Right ventricle myocardium superior (tissue), 1 donor: ENCODE measurements around the gene TMEM106C. TPM values are rescaled to one million over a fixed set of nuclear protein-coding genes. Genes with fewer than 3 reads are reported as not detected.
A peak's percentile ranks its signal among the peaks of the same experiment; 100 is the strongest.

Source experiments
- ATAC-seq: fragments of 200-7000 bp; cut with Tn5 transposase; one replicate; pipeline ENCODE4 v1.9.1; 2020; ENCODE audit warnings: mild to moderate bottlenecking; ENCODE audit not compliant: poor library complexity
- DNase-seq: peaks from one replicate; pipeline ENCODE4 v3.0.0-alpha.2; 2020
- intact Hi-C: fragments of 100-400 bp; cut with DNase I; formaldehyde crosslinking; loops from one replicate; pipeline ENCODE4 v1.11.2; 2022
- total RNA-seq: library from RNA; stranded (reverse); fragmentation: NEBNext Ultra II Directional; extraction: Animal tissue kit (Norgen Biotek cat#: 25700); gene quantifications from one replicate; pipeline ENCODE4 v1.2.1, GENCODE V29; 2021
- donor health status: DM: no; HTN: yes; CAD: no; lungs with severe emphysema.

The TMEM106C gene
- total RNA-seq, 1 donor from 2014 or later: 42.5 TPM

DNA sequence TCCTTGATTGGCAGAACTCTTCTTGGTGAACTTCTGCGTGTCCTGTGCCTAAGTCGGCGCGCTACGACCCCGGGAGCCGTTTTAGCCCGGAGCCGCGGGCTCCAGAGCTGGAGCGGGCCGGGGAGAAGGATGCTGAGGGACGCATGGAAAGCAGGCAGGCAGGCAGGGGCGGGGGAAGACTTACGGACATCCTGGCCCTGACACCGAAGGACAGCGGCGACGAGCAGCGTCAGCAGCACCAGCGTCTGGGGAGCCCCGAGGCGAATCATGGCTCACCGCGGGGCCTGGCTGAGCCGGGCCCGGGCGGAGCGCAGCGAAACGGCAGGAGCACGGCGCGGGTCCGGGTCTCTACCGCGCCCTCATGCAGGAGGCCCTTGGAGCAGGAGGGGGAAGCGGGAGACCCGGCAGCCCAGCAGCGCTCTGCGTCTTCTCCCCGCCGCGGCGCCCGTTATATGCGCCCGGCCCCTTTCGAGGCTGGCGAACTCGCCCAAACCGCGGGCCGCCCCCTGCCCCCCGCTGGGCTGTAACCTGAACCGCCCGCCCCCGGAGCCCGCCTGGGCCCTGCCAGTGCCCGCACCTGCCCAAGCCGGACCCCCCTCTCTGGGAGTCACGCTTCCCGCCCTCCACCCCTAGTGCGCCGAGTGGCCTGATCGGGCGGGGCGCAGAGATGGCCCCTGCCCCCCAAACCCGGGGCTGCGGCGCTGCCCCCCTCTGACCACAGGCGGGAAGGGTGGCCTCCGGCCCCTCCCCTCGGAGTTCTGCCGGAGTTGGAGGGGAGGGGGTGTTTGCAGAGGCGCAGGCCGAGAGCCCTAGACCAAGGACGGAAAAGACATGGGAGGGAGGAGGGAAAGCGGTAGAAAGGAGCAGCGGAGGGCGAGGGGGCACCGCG is 40.9 kb downstream of the TMEM106C start, which contains the start of gene COL2A1:
COL2A1 (minus strand) TSS at position 424 of the 889 bp plus-strand sequence; CDS start at position 269, 155 bp downstream.
- intact Hi-C loops: no loop called here
- ATAC-seq (peak; percentile 23), DNase-seq (no peak)

DNA sequence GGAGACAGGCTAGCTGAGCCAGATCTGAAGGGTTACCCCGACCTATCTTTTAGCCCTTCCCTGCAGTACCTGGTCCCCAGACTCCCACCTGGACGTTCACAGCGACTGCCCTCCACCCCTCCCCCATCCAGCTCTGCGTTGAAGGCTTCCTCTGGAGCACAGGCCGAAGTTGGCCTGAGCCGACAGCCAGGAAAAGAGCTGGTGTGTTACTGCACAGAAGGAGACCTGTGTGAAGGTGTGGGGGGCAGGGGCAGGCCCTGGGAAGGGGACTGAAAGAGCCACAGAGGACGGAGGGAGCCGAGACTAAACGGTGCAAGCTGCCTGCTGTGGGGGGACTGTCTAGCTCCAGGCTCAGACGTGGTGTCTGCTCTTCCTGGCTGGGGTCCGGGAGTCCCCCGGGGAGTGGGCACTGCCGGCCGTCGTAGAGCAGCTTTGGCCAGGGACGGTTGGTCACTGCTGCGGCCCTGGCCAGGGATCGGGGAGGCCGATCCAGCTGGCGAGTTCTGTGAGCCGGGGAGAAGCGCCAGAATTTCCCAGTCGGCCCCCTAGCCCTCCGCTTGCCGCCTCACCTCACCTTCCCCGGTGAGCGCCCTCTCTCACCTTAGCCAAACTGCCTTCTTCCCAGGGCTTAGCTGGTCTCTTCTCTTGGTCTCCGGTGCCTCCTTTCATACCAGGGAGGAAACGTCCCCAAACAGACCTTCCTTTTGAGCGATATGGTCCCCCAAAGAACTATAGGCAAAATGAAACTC is 41.8 kb downstream of the TMEM106C start:
- DNase-seq: no peak
- intact Hi-C loops: no loop called here
- ATAC-seq: no peak

DNA sequence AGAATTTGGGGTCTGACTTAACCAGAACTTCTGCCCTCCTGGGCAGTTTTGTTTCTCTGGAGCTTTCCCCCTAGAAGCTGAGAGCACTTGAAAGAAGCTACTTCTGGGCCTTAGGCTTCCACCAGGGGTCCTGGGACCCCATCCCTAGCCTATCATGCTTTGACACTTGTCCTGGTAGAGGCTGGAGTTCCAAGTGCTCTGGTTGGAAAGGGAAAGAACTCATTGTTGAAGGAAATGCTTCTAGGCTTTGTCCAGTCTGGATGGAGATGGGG is 42.3 kb downstream of the TMEM106C start:
- DNase-seq (no peak), ATAC-seq (no peak)
- intact Hi-C loops: no loop called here

DNA sequence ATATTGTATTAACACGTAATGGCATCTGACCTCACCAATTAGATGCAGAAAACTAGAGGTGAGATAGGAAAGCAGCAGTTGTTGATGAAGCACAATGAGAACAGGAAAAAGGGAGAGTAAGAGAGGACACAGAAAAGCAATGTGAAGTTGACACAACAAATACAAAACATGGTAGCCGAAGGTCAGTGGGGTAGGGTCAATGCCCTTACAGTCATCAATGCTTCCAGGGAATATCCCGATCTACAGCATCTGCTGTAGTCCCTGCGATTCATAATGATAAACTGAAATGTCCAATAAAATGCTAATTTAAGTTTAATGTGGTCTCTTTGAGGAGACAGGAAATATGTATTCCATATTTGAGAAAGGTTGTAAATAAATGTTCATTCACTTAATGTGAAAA is 43.8 kb downstream of the TMEM106C start:
- ATAC-seq (no peak), DNase-seq (no peak)
- intact Hi-C loops: no loop called here

DNA sequence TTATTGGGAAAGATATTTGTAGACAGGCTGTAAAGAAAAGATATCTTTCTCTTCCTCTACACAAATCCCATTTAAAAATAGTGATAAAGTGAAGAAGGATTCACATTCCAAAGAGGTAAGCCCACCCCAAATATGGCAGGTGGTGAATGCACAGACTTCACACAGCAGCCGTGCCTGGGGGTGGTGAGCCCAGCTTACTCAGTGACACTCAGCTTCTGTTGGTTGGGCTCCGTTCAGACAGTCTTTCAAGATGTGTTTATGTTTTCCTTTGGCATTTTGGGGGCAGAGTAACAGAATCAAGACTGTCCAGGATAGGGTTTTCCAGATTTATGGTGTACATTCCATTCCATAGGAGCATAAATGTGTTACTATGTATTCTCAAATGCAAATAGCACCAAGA is 45.0 kb downstream of the TMEM106C start:
- ATAC-seq: no peak
- no peak for DNase-seq
- intact Hi-C loops: no loop called here

DNA sequence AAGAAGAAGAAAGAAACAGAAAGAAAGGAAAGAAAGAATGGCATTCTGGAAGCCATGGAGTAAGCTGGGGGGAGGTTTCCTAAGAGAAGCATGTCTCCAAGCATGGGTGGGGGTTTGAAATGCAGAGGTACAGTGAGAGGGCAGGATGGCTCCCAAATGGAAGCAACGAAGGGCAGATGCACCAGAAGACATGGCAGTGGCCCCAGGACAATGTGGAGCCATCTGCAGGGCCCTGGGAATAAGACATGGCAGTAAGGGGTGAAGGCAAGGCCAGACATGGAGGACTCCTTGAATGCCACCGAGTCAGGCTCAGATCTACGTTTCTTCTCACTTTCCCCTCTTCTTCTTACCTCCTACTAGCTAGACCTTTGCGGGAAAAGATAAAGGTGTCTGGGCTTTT is 45.6 kb downstream of the TMEM106C start:
- ATAC-seq (no peak), DNase-seq (no peak)
- intact Hi-C loops: no loop called here

DNA sequence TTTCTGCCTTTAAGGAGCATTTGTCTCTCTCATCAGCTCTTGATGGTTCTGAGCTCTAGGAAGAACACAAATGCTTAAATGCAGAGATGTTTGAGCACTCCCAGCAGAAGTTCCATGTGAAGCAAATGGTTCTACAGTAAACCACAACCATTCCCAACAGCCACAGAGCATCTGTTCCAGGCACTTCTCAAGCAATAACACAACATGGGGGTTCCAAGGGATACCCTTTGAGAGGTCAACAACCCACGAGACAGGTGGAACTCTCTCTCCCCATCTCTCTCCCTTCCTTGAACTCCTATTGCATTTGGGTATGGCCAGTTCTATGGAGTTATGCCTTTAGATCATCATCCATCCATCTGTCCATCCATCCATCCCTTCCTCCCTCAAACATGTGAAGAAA is 46.1 kb downstream of the TMEM106C start:
- ATAC-seq: no peak
- intact Hi-C loops: no loop called here
- no peak for DNase-seq

DNA sequence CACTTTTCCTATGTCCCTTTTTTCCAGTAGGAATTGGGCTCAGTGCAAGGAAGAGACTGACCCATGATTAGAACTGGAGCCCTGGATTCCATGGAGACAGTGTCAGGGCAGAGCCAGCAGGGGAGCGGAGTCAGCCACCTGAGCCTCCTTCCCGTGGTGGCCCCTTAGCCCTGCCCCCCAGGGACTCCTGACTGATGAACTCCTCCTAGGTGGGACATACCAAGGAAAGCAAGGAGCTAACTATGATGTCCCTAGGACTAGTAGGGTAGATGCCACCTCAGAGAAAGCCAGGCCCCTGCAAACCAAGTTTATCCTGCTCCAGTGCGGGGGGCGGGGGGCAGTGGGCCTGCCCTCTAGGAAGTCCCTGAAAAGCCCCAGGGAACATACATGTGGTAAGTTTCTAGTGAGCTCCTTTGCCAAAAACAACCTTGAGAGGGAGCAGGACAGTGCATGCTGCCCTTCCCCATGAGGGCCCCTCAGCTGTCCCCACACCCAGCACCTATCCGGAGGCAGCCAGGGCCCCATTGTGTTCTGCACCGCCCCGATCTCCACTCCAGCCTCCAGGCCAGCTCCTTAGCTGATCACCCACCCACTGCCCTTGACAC is 47.1 kb downstream of the TMEM106C start:
- ATAC-seq (no peak), DNase-seq (no peak)
- intact Hi-C loops: no loop called here

DNA sequence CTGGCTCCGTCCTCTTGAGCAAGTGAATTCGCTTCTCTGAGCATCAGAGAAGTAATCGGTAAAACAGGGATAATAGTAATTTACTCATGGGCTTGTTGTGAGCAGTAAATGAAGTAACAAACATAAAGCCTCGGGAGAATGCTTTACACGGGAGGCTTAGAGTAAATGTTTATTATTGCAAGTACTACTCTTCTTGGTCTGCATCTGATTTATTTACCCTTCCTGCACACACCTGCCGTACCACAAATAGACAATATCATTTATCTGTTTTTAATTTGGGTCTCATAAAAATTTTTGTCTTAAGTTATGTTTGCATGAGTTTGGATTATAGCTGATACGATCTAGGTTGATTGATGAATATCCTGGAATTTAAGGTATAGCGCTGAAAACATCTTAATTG is 48.7 kb downstream of the TMEM106C start:
- DNase-seq: no peak
- intact Hi-C loops: no loop called here
- ATAC-seq: no peak

DNA sequence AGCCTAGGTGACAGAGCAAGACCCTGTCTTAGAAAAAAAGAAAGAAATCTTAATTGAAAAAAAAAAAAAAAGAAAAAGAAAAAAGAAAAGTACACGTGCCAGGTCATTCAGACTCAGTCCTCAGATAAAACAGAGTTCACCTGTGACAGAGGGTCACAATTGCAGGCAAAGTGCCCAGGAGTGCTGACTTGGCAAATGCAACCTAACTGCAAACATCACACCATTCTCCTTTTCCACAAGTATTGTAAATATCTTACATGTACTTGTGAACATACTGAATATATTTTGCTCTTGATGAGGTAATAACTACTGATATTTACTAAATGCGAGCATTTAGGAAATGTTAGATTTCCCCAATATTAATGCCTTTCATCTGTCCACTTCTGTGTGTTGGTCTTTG is 49.9 kb downstream of the TMEM106C start:
- intact Hi-C loops: no loop called here
- ATAC-seq: no peak
- DNase-seq: no peak

DNA sequence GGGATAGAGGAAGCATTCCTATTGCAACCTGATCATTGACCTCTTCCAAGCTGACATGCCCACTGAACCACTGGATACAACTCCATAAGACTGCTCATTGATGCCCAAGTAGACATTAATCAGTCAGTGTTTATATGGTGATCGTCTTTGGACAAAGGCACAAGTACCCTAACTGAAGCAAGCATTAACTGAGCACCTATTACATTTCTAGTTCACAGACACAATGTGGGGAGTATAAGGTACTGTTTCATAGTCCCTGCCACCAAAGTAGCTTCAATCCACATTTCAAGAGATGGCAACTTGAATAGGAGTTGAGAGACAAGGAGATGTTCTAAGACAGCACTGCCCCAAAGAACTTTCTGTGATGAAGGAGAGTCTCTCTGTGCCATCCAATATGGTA is 51.7 kb downstream of the TMEM106C start:
- no peak for ATAC-seq
- DNase-seq: no peak
- intact Hi-C loops: no loop called here

DNA sequence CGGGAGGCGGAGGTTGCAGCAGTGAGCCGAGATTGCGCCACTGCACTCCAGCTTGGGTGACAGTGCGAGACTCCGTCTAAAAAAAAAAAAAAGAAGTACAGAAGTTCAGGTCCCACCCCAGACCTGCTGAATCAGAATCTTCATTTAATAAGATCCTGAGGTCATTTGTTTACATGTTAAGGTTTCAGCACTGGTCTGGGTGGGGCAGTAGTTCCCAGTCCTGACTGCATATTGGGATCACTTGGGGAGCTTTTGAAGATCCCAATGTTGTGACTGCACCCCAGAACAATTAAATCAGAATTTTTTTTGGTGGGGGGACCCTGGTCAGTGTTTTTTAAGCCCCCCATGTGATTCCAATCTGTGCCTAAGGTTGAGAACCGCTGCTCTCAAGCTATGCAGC is 52.6 kb downstream of the TMEM106C start:
- intact Hi-C loops: no loop called here
- ATAC-seq (no peak), DNase-seq (no peak)

DNA sequence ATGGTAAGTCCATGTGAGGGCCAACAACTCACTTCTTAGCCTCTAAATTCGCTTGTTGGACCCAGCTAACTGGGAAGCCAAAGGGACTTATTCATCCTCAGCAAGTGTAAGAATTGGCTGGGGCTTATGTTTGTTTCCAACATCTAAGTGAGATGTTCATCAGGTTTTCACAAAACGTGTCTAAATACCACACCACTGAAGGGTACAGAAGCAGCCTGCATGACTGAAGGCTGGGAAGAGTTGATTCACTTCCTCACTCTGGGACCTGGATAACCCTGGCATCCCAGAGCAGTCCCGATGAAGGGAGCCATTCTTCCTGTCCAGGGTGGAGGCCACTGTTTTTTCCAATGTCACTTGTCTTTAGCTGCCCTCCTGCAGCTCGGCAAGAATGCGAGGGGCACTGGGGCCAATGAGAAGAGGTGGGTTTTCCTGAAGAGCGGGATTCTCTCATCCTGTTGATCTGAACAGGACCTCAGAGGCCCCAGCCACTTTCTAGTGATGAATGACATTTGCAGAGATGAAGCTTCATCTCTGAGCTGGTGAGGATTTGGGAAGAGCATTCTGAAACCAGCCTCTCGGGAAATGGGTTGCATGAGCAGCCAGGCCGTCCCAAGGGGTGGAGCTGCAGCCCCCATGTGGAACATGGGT is 53.1 kb downstream of the TMEM106C start:
- ATAC-seq (no peak), DNase-seq (no peak)
- intact Hi-C loops: no loop called here

DNA sequence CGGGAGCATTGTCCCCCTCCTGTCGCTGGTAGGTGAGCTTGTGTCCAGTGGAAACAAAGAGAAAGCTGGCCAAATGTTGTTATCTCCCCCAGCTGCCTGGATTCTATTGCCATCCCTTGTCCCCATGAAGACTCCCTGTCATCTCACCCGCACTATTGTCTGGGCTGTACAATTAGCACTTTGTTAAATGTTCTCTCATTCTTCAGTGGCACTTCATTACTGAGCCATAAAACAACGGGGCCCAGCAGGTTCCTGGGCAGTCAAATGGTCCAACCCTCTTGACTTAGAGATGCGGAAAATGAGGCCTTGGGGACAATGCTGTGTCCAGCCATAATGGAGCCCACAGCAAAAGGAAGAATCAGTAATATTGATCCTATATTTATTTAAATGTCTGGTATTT is 54.1 kb downstream of the TMEM106C start:
- intact Hi-C loops: no loop called here
- DNase-seq (no peak), ATAC-seq (no peak)

DNA sequence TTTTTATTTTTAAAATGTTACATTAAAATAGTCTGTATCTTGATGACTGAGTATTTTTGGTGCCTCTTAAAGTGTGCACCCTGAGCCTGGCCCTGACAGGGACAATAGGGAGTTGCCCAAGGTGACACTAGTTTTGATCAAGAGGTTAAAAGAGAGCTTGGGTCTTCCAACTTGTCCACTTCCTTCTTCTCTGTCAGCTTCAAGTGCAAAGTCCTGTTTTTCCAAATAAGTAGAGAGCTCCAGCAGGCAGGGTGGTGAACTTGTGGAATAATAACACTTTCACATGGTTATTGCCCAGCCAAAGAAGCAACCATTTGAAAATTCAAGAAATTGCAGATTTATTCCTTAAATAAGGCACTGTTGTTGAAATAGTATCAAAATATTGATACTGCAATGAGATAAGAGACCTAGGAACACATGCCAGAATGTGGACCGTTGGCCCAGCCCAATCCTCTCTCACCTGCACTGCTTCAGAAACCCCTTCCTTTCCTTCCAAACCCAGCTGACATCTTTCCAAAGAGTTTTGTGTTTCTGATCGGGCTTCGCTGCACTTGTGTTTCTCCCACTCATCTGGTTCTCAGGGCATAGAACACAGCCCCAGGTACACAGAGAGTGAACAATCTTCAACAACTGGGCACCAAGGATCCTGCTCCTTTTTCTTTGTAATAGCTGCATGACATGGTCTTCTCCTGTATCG is 54.7 kb downstream of the TMEM106C start:
- intact Hi-C loops: no loop called here

More for the DNA sequence above, 54.7 kb downstream of the TMEM106C start:
- DNase-seq (no peak), ATAC-seq (no peak)
